OCI-LY1 (cell line): Measurements from ENCODE around the gene OPA1.

Source experiments
- H2AFZ ChIP-seq: fragments of 200-600 bp; sonication (generic), shearing (Covaris generic); 2 replicates; pipeline ENCODE4 v1.6.0; 2014; ENCODE audit warnings: antibody characterized with exemption, mild to moderate bottlenecking, low read length
- H3F3A ChIP-seq: fragments of 200-600 bp; sonication (generic), shearing (Covaris generic); 2 replicates; pipeline ENCODE4 v1.6.0; 2014; ENCODE audit warnings: mild to moderate bottlenecking, antibody characterized with exemption, low read length, moderate library complexity; ENCODE audit not compliant: insufficient read depth
- H3K27ac ChIP-seq: fragments of 200-600 bp; sonication (generic); 2 replicates; pipeline ENCODE4 v1.5.1; 2014; ENCODE audit warnings: low read length, mixed run types, mild to moderate bottlenecking, low read depth; ENCODE audit not compliant: poor library complexity, severe bottlenecking
- H3K27me3 ChIP-seq: fragments of 200-600 bp; sonication (generic); 2 replicates; pipeline ENCODE4 v1.6.0; 2014; ENCODE audit warnings: antibody characterized with exemption, mild to moderate bottlenecking, low read length, moderate library complexity; ENCODE audit not compliant: insufficient read depth
- H3K36me3 ChIP-seq: fragments of 200-600 bp; sonication (generic); 2 replicates; pipeline ENCODE4 v1.6.1; 2014; ENCODE audit warnings: mild to moderate bottlenecking, antibody characterized with exemption, low read length, moderate library complexity, mixed read lengths; ENCODE audit not compliant: insufficient read depth
- H3K4me1 ChIP-seq: fragments of 200-600 bp; sonication (generic); 2 replicates; pipeline ENCODE4 v1.5.1; 2014; ENCODE audit warnings: mild to moderate bottlenecking, low read length, moderate library complexity; ENCODE audit not compliant: insufficient read depth, severe bottlenecking
- H3K4me2 ChIP-seq: fragments of 200-600 bp; sonication (generic), shearing (Covaris generic); 2 replicates; pipeline ENCODE4 v1.6.1; 2014; ENCODE audit warnings: low read length
- H3K4me3 ChIP-seq: fragments of 200-600 bp; sonication (generic); 2 replicates; pipeline ENCODE4 v1.5.1; 2014; ENCODE audit warnings: low read length, low read depth, mild to moderate bottlenecking, mixed read lengths; ENCODE audit not compliant: poor library complexity, severe bottlenecking
- H3K79me2 ChIP-seq: fragments of 200-600 bp; shearing (Covaris generic); 2 replicates; pipeline ENCODE4 v1.6.1; 2016; ENCODE audit warnings: mixed run types, low read length, mixed read lengths; ENCODE audit not compliant: insufficient read depth
- H3K9ac ChIP-seq: fragments of 200-600 bp; sonication (generic), shearing (Covaris generic); 2 replicates; pipeline ENCODE4 v1.6.1; 2014; ENCODE audit warnings: mild to moderate bottlenecking, low read length, mixed read lengths
- H3K9me2 ChIP-seq: fragments of 200-600 bp; sonication (generic), shearing (Covaris generic); 2 replicates; pipeline ENCODE4 v1.6.1; 2014; ENCODE audit warnings: low read depth, mild to moderate bottlenecking, low read length, mixed read lengths
- H3K9me3 ChIP-seq: fragments of 200-600 bp; shearing (Covaris generic); 2 replicates; pipeline ENCODE4 v1.6.1; 2014; ENCODE audit warnings: low read length, mixed read lengths
- H4K20me1 ChIP-seq: fragments of 200-600 bp; sonication (generic), shearing (Covaris generic); 2 replicates; pipeline ENCODE4 v1.6.0; 2016; ENCODE audit warnings: mild to moderate bottlenecking, low read length; ENCODE audit not compliant: insufficient read depth
- CTCF ChIP-seq: fragments of 200-600 bp; sonication (generic), shearing (Covaris generic); IDR thresholded peaks from 2 replicates; pipeline ENCODE4 v1.5.1; 2017; ENCODE audit warnings: mild to moderate bottlenecking, antibody characterized with exemption, low read length, moderate library complexity, mixed read lengths
- EZH2 ChIP-seq: fragments of 200-600 bp; sonication (generic), shearing (Covaris generic); IDR thresholded peaks from 2 replicates; pipeline ENCODE4 v1.8.0; 2017; ENCODE audit warnings: borderline replicate concordance, mixed run types, mild to moderate bottlenecking, antibody characterized with exemption, low read length, moderate library complexity, mixed read lengths

The OPA1 gene

GRCh38 chr3:193674714-193675113, 81.7 kb downstream of the OPA1 start:
- H3F3A ChIP-seq: peaks cover 9% of the 10 kb centered on the region; the same call in 1 of the 2 replicates
- H3K9me3 ChIP-seq: no peaks in the 10 kb centered on the region
- peaks cover 29% of the 10 kb centered on the region for H3K36me3 ChIP-seq
- H3K27ac ChIP-seq: no peak overlapping the region
- TF ChIP-seq CTCF: no peak
- no peak for TF ChIP-seq EZH2
- no peaks in the 10 kb centered on the region; the same call in 1 of the 2 replicates for H4K20me1 ChIP-seq
- H3K79me2 ChIP-seq: no peaks in the 10 kb centered on the region
- H2AFZ ChIP-seq: no peak overlapping the region
- no peak overlapping the region for H3K9ac ChIP-seq
- peaks cover 7% of the 10 kb centered on the region for H3K4me1 ChIP-seq
- H3K9me2 ChIP-seq: no peaks in the 10 kb centered on the region
- H3K4me3 ChIP-seq: no peak overlapping the region
- no peak overlapping the region for H3K4me2 ChIP-seq
- no peaks in the 10 kb centered on the region for H3K27me3 ChIP-seq

- no peaks in the 10 kb centered on the region for H3K9me3 ChIP-seq
- peaks cover 12% of the 10 kb centered on the region; the same call in 1 of the 2 replicates for H3K36me3 ChIP-seq
- H3K4me1 ChIP-seq: peaks cover 7% of the 10 kb centered on the region
- H2AFZ ChIP-seq: no peak overlapping the region
- no peak overlapping the region for H3K4me2 ChIP-seq
- H4K20me1 ChIP-seq: no peaks in the 10 kb centered on the region; the same call in 1 of the 2 replicates
- no peaks in the 10 kb centered on the region for H3K27me3 ChIP-seq
- no peak for TF ChIP-seq CTCF
- TF ChIP-seq EZH2: no peak
- no peaks in the 10 kb centered on the region for H3K9me2 ChIP-seq
- no peak overlapping the region for H3K27ac ChIP-seq
- H3K4me3 ChIP-seq: no peak overlapping the region
- peaks cover 9% of the 10 kb centered on the region; the same call in 1 of the 2 replicates for H3F3A ChIP-seq
- H3K79me2 ChIP-seq: no peaks in the 10 kb centered on the region
- no peak overlapping the region for H3K9ac ChIP-seq
Observed at GRCh38 chr3:193677734-193678133, 84.7 kb downstream of the OPA1 start.

GRCh38 chr3:193680220-193680619, 87.2 kb downstream of the OPA1 start:
- no peak overlapping the region for H3K4me2 ChIP-seq
- H3K27me3 ChIP-seq: no peaks in the 10 kb centered on the region
- no peaks in the 10 kb centered on the region for H3K9me3 ChIP-seq
- no peak overlapping the region for H2AFZ ChIP-seq
- peaks cover 16% of the 10 kb centered on the region for H3K36me3 ChIP-seq
- H3K4me1 ChIP-seq: no peaks in the 10 kb centered on the region
- H4K20me1 ChIP-seq: no peaks in the 10 kb centered on the region
- H3K9me2 ChIP-seq: no peaks in the 10 kb centered on the region
- no peaks in the 10 kb centered on the region for H3K79me2 ChIP-seq
- H3K9ac ChIP-seq: no peak overlapping the region
- H3K27ac ChIP-seq: no peak overlapping the region
- no peak overlapping the region for H3K4me3 ChIP-seq
- H3F3A ChIP-seq: no peaks in the 10 kb centered on the region
- TF ChIP-seq EZH2 (no peak), CTCF (no peak)
